RWPE1 (cell line): Measurements from ENCODE around the gene ITIH2.

Experiments used
- CTCF ChIA-PET: fragments of 350-600 bp; sonication (Branson Sonifier 250); formaldehyde crosslinking; extraction: SDS; loops from one replicate; lab custom pipeline; 2021; lab: Yijun Ruan, JAX
- POLR2A ChIA-PET: fragments of 400-600 bp; formaldehyde crosslinking; extraction: SDS; loops from one replicate; lab custom pipeline; 2020; ENCODE audit warnings: antibody characterized with exemption; ENCODE audit not compliant: low non-redundant PET; lab: Yijun Ruan, JAX
- DNase-seq: peaks from one replicate; pipeline ENCODE4 v3.0.0; 2012; ENCODE audit warnings: low spot score
- H3K27ac ChIP-seq: fragments of 450-650 bp; 2 replicates; pipeline ENCODE4 v1.5.1; 2017
- TF ChIP-seq, protein P1 (sequence below): fragments of 450-650 bp; conservative IDR thresholded peaks from 2 replicates; pipeline ENCODE4 v1.5.1; 2017; ENCODE audit warnings: low read depth, mild to moderate bottlenecking

Gene ITIH2

DNA sequence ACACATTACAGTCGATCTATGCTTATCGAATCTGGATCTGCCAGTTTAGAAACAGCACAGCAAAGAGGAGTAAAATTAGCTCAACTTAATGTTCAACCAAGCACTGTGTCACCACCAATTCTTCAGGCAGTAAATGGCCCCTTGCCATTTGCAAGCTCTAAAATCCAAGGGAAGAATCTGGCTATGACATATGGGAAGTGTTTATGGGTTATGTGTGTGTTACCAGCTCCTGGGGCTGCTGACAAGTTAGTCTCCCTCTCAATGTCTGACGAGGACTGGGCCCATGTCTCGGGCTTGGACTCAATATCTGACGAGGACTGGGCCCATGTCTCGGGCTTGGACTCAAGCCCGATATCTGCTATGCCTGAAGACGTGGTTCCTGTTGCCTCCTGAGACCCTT, 5.7 kb upstream of the ITIH2 start:
- no peak for DNase-seq
- TF ChIP-seq, protein P1, sequence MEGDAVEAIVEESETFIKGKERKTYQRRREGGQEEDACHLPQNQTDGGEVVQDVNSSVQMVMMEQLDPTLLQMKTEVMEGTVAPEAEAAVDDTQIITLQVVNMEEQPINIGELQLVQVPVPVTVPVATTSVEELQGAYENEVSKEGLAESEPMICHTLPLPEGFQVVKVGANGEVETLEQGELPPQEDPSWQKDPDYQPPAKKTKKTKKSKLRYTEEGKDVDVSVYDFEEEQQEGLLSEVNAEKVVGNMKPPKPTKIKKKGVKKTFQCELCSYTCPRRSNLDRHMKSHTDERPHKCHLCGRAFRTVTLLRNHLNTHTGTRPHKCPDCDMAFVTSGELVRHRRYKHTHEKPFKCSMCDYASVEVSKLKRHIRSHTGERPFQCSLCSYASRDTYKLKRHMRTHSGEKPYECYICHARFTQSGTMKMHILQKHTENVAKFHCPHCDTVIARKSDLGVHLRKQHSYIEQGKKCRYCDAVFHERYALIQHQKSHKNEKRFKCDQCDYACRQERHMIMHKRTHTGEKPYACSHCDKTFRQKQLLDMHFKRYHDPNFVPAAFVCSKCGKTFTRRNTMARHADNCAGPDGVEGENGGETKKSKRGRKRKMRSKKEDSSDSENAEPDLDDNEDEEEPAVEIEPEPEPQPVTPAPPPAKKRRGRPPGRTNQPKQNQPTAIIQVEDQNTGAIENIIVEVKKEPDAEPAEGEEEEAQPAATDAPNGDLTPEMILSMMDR = no peak
- H3K27ac ChIP-seq = no peak overlapping the region
- ChIA-PET CTCF (interaction anchor here (0.6 kb wide), 1 partner anchor 22 kb away, joined by 5 read pairs; no protein-coding TSS in a partner anchor), POLR2A (no interaction called here)

GRCh38 chr10:7700577-7701125, 2.5 kb upstream of the ITIH2 start:
- POLR2A ChIA-PET = no interaction called here
- DNase-seq = no peak
- TF ChIP-seq, protein P1 = no peak
- CTCF ChIA-PET = no interaction called here
- H3K27ac ChIP-seq = no peak overlapping the region

- TF ChIP-seq, protein P1 = no peak
- CTCF ChIA-PET = no interaction called here
- no peak for DNase-seq
- no peak overlapping the region for H3K27ac ChIP-seq
- POLR2A ChIA-PET = no interaction called here
These were observed 1.9 kb upstream of the ITIH2 start for GRCh38 chr10:7701158-7701742.

DNA sequence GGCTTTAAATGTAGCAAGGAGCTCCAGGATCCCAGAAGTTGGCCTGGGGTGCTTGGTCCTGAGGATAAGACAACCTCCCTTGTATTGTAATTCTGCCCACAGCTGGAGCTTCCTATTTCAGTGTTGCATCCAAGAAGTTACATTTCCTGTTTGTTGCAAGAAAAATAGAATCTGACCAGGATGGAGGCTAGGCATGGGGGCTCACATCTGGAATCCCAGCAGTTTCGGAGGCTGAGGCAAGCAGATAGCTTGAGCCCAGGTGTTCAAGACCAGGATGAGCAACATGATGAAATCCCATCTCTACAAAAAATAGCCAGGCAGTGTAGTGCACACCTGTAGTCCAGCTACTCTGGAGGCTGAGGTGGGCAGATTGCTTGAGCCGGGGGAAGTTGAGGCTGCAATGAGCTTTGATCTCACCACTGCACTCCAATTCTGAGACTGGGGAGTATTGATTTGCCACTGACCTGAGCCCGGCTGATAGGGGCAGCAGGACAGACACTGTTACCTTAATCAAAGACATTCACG, 766 bp upstream of the ITIH2 start:
- TF ChIP-seq, protein P1 = no peak
- no peak overlapping the region for H3K27ac ChIP-seq
- POLR2A ChIA-PET = no interaction called here
- DNase-seq = no peak
- CTCF ChIA-PET = no interaction called here

- TF ChIP-seq, protein P1 = no peak
- no peak overlapping the region for H3K27ac ChIP-seq
- no peak for DNase-seq
- CTCF ChIA-PET = no interaction called here
- POLR2A ChIA-PET = no interaction called here
These were observed 1.2 kb downstream of the ITIH2 start for GRCh38 chr10:7704071-7705016.

GRCh38 chr10:7705341-7705740, 2.2 kb downstream of the ITIH2 start:
- no peak overlapping the region for H3K27ac ChIP-seq
- POLR2A ChIA-PET = no interaction called here
- DNase-seq = no peak
- CTCF ChIA-PET = no interaction called here
- TF ChIP-seq, protein P1 = no peak
